GM13976 (cell line): ENCODE data around the gene ZNF554.

Source experiments
- DNase-seq: peaks from one replicate; pipeline ENCODE4 v3.0.0; 2012; ENCODE audit warnings: low spot score
- CTCF ChIP-seq: IDR thresholded peaks from 2 replicates; pipeline ENCODE4 v1.5.1; 2012; ENCODE audit warnings: borderline replicate concordance, mild to moderate bottlenecking; ENCODE audit not compliant: insufficient read depth; ENCODE audit errors: extremely low read depth, missing control alignments, control extremely low read depth
- in situ Hi-C: fragments of 300-500 bp; cut with MboI; formaldehyde crosslinking; loops from one replicate; pipeline ENCODE4 v1.12.0; 2022; ENCODE audit warnings: low sequenced_read_pairs, mixed read lengths, inconsistent platforms; ENCODE audit not compliant: unreplicated experiment

ZNF554 gene

DNA sequence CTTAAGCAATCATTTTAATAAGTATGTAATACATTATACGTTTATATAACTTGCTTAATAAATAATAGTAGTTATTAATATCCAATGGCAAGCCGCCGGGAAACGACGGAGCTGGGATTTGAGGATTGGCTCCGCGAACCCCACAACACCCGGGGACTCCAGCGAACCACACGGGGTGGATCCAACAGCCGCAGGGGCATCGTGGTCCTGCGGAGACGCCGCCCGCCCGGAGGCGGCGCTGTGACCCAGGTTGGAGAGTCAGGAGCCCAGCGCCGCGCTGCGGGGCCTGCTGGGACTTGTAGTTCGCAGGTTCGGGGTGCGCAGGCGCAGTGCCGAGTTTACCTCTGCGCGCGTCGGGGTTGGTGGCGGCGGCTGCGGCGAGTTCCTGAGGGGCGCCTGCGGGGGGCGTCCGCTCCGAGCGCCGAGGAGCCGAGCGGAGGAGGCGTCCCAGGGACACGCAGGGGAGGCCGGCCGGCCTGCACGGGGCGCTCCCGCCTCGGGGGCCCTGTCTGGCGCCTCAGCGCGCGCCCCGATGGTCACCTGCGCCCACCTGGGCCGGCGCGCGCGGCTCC lies at the start of gene ZNF554:
ZNF554 (plus strand) TSS at position 329 of the 572 bp plus-strand sequence; CDS start at position 533, 204 bp downstream.
- TF ChIP-seq CTCF = peak; percentile 93
- in situ Hi-C loops = no loop called here
- DNase-seq = peak; percentile 97

- no peak for TF ChIP-seq CTCF
- in situ Hi-C loops = no loop called here
These were observed 49.3 kb upstream of the ZNF554 start for GRCh38 chr19:2770055-2771013.

DNA sequence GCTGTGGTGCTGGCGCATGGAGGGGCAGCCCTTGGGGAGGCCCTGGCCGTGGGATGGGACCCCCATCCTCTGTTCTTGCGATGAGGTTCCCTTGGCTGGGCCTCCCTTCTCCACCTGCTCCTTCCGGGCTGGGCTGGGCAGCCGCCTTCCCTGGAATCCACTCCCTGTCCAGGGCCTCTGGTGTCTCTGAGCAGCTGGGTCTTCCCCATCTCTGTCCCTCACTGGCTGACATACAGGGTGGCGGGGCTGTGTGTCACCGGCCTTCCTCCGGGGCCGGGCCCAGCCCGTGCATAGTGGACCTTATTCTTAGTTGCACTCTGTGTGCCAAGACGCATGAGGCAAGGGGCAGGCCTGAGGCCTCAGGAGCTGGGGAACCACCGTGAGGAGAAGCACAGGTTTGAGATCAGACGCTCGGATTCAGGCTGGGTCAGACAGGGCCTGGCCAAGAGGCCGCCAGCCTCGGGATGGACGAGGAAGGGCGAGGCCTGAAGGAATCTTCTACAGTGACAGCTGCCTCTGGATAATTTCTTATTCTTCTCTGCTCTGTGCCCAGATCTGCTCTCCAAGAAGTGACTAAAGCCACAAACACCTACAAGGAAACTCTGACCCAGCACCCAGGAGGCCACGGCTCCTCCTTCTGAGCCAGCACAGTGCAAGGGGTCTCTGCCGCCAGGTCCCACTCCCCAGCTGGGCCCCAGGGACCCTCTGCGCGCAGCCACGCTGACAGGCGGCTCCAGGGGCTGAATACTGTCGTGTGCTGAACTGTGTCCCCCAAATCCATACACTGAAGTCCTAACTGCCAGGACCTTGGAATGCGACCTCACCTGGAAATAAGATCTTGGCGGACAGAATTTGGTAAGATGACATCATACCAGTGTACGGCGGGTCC lies 47.6 kb upstream of the ZNF554 start:
- no peak for DNase-seq

More at GRCh38 chr19:2770055-2771013, 49.3 kb upstream of the ZNF554 start:
- no peak for DNase-seq

GRCh38 chr19:2774083-2774679 lies 45.5 kb upstream of the ZNF554 start:
- in situ Hi-C loops = no loop called here
- no peak for DNase-seq

More for the DNA sequence above, 47.6 kb upstream of the ZNF554 start:
- in situ Hi-C loops = no loop called here
- TF ChIP-seq CTCF = no peak

DNA sequence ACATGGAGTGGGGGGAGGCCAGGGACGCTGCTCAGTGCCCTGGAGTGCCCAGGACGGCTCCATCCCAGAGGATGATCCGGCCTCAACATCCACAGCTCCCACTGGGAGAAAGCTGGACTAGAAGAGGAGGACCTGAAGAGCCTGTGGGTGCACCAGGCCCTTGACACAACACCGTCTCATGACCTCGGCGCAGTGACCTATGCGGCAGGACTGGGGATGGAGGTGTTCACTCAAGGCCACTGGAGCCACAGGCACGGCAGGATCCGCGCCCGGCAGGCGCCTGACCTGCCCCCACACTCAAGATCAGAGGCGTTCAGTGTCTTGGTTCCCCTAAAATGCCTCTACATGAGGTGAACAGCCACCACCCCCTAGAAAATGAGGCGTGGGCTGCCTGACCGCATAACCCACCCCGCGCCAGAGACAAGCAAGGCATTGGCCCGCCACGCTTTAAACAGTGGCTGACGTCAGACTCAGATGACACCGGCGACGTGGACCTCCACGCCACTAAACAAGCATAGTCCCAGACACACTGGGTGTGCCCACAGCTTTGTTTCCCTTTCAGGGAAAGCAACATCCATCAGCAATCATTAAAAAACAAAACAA lies 44.6 kb upstream of the ZNF554 start:
- no peak for DNase-seq
- in situ Hi-C loops = no loop called here
- TF ChIP-seq CTCF = no peak

More at GRCh38 chr19:2774083-2774679, 45.5 kb upstream of the ZNF554 start:
- no peak for TF ChIP-seq CTCF
